Measurements from ENCODE around the gene PCGF6.

Gene PCGF6

GRCh38 chr10:103254538-103255325, 96.2 kb downstream of the PCGF6 start:
- no peak for DNase-seq (ENCODE audit: extremely low read depth, low read depth)

GRCh38 chr10:103254113-103254512, 96.8 kb downstream of the PCGF6 start:
- no peak for DNase-seq (ENCODE audit: extremely low read depth, low read depth)
- TF ChIP-seq CTCF (IDR thresholded peaks at IDR 0.05; ENCODE audit: low read depth, low read length): no peak

More at GRCh38 chr10:103254538-103255325, 96.2 kb downstream of the PCGF6 start:
- TF ChIP-seq CTCF (IDR thresholded peaks at IDR 0.05; ENCODE audit: low read depth, low read length): no peak
